Activated CD4-positive, alpha-beta T cell treated with anti-CD3 and anti-CD28 coated beads, Interleukin-10, Interleukin-2, amounts not matched to agents 100 ng/mL and 50 ng/mL, durations not matched to agents 16 hours and 8 hours (primary cell): ENCODE results near the gene ERC2.

Source experiments
- DNase-seq: peaks from one replicate; pipeline ENCODE4 v3.0.0-alpha.2; 2020

Gene ERC2

DNA sequence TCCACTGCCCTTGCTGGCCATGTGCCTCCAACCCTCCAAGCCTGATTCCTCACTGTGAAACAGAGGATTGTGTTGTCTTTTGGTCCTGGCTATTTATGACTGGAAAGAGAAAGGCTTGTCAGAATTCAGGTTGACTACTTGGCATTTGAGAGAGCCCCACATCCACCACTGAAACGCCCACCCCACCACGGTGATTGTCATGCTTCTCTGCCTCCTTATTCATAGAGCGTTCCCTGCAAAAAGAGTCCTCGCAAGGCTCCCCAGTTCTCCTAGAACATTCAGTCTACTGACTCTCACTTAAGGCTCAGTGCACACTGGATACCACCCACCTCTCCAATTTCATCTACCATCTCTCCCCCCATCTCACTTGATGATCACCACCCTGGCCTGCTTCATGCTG, 818.3 kb downstream of the ERC2 start:
- no peak for DNase-seq

GRCh38 chr3:55649554-55649953, 818.7 kb downstream of the ERC2 start:
- DNase-seq: no peak

- no peak for DNase-seq
Measured at GRCh38 chr3:55648591-55649318, 819.5 kb downstream of the ERC2 start.

- no peak for DNase-seq
Measured at GRCh38 chr3:55647670-55648069, 820.6 kb downstream of the ERC2 start.

- no peak for DNase-seq
Measured at GRCh38 chr3:55647063-55647462, 821.2 kb downstream of the ERC2 start.

DNA sequence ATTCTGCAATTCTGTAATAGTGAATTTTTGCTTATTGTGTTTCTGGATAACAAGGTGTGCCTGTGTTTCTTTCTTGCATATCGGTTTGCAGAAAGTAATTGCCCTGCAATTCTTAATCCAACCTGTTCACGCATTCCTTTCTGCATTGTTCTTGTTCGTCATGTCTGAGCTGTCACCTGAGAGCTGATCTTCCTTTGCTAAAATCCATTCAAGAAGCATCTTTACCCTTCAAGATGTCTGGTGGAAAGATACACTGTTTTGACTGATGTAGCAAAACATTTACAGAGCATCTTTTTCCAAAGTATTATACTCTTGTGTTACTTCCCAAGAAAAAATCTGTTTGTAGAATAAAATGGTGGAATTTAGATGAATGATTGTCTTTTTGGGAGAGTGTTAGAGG, 822.1 kb downstream of the ERC2 start:
- DNase-seq: no peak

- no peak for DNase-seq
Measured at GRCh38 chr3:55645422-55645821, 822.8 kb downstream of the ERC2 start.

GRCh38 chr3:55643283-55643682, 825.0 kb downstream of the ERC2 start:
- DNase-seq: no peak

GRCh38 chr3:55641964-55642363, 826.3 kb downstream of the ERC2 start:
- DNase-seq: no peak

DNA sequence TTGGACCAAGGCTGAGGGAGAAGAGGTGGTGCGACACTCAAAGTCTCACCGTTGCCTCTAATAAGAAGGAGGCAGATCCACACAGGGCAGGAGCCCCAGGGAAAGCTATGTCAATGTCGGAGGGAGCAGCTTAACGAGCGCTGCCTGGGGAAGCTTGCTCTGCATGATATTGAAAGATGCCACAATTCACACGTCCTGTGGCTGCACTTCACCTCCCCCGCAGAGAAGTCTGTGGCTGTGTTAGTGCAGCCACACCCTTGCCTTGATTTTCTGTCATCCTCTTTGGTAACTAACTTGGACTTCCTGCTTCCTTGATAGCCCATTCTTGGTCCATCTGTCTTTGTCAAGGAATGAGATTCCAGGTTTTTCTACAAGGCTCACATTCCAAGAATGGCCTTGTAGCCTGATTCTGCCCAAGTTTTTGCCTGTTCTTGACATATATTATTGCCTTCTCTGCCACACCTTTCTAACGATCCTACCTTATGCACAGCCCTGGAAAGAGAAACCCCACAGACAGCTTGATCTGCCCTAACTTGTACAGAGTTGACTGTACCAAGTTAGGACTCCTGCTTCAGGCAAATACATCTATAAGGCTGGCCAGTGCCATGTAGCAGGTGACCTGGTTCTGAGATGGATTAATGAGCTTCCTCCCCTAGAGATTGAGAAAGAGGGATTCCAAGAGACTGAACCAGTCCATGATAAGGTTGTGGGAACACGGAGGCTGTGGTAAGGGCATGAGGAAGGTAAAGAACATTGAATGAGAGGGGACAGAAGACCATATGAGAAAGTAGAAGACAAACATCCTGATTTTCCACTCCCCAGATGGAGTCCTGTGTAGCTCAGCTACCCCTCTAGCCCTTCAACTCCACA, 828.1 kb downstream of the ERC2 start:
- no peak for DNase-seq

- DNase-seq: no peak
Measured at GRCh38 chr3:55639143-55639542, 829.1 kb downstream of the ERC2 start.

- no peak for DNase-seq
Measured at GRCh38 chr3:55637906-55638638, 830.2 kb downstream of the ERC2 start.

- DNase-seq: no peak
Measured at GRCh38 chr3:55636300-55637195, 831.7 kb downstream of the ERC2 start.

DNA sequence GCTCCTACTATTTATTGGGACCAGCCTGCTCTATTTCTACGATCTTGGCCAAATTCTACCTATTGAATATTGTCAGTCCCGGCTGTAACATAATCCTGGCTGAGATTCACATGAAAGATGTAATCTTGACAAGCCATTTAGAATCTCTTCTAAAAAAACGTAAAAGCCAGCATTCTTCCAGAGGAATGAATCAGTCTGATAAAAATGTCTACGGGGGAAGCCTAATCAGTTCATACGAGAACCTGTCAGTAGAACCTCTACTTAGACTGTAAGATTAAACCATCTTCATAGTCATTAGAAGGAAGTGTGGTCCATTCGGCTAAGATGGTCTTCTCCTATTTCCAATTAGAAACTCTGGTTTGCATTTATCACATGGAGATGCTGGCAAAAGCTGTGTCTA, 833.9 kb downstream of the ERC2 start:
- DNase-seq: no peak

DNA sequence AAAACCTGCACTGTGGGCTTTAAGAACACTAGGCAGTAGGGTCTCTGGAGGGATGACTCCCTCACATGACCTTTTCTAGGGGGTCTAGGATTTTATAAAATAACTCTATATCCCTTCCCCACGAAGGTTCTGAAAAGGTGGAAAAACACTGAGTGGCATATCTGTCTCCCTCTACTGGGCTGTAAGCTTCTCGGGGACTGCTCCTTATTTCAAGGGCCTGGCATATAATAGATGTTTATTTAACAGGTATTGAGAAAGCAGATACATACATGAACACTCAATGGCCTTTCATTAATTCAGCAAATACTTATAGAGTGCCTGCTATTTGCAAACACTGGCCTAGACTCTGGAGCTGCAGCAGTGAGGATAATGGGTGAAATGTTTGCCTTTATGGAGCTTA, 834.9 kb downstream of the ERC2 start:
- no peak for DNase-seq

GRCh38 chr3:55631766-55632331, 836.4 kb downstream of the ERC2 start:
- no peak for DNase-seq

DNA sequence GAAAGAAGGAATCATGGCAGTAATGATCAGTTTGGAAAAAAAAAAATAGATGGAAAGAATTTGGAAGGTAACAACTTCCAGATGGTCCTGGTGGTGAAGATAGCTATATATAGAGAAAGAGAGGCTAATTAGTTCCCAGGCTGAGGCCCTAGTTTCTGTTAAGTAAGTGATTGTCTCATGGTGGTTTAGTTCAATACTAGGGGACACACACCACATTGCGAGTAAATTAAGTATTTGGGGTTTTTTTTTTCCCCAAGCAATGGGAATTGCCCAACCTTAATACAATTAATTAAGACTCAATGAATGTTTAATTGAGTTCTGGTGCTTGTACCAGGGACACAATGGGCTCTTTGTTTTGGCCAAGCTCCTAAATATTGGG, 837.4 kb downstream of the ERC2 start:
- no peak for DNase-seq

DNA sequence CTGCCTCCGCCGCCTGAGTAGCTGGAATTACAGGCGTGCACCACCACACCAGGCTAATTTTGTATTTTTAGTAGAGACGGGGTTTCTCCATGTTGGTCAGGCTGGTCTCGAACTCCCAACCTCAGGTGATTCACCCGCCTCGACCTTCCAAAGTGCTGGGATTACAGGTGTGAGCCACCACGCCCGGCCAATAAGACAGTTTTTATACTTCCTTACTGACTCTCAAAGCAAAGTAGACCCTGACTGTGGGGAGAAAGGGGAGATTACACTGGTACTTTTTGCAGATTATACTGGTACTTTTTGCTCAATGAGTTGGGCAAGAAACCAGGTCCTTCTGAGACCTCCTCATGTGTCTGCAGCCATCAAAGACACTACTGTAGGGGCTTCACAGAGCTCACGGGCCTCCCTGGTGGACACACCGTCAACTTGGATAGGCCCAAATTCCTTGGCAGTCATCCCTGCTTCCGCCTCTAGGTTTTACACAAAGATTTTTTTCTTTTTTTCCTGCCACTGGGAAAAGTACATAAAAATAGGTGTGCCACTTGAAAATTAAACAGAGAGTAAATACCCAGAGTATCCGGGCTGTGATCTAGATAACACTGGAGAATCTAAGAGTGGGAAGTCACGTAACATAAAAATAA, 837.9 kb downstream of the ERC2 start:
- DNase-seq: no peak

DNA sequence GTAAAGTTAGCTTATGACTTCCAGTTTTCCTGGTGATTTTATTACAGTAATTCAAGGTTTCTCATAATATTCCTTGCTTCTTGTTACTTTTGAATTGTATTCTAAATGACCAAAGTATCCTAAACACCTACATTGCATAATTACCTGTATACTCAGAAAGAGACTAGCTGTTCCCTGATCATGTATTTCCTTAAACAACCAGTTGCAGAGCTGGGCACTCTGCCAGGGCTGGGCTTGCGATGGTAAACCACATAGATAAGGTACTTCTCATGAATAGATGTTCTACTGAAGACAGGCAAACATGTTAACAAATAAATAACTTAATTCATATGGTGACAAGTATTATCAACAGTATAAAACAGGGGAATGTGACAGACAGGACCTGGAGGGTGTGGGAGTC, 838.8 kb downstream of the ERC2 start:
- DNase-seq: no peak

DNA sequence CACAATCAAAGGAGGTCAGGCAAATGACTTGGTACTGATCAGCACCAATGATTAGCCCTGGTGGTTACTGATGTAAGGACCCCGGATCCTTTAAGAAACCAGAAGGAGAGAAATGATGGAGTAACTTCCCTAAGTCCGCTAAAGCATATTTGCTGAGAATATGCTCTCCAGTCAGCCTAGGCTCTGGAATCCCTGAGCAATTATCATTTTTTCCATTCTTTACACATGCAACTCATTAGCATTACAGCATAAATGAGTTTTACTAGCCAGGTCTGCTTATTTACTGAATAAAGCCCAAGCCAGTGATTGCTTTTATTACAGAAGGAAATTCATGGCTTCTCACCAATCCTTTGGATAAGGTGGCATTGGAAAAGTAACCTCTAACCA, 842.0 kb downstream of the ERC2 start:
- no peak for DNase-seq

DNA sequence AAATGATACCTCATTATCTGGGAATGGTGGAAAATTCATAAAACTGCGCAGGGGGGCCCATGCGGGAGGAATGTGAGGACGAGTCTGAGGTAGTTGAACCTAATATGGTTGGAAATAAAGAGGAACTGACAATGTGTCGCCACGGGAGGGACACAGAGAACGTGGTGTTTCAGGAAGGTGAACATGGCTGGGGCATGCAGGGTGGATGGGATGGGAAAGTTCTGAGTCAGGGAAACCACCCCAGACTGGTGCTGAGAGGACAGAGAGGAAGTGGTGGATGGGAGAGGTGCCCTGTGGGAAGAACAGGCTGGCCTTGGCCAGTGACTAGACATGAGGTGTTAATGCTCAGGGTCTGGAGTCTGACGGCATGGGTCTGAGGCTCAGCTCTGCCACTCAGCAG, 844.0 kb downstream of the ERC2 start:
- DNase-seq: no peak

DNA sequence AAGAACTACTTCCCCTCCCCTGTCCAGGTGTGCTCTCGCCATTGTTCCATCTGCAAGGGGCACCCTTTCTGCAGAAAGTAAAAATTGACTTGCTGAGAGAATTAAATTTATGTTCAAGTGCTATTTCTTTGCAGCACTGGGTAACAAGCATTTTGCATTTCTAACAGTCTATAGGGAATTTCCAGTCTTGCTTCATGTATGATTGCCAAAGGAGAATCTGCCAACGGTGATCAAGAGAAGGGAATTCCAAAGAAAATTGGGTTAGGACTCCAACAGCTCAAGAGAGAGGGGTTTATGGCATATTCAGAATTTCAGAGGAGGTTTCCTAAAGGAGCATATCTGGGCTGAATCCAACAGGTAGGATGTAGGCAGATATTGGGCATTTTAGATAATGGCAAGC, 844.5 kb downstream of the ERC2 start:
- no peak for DNase-seq
